Endodermal cell (in vitro differentiated cells): ENCODE measurements around the gene C2CD5. TPM values are rescaled to one million over a fixed set of nuclear protein-coding genes. Genes with fewer than 3 reads are reported as not detected.

Source experiments
- DNase-seq: peaks from one replicate; pipeline ENCODE4 v3.0.0-alpha.2; 2017
- H3K27ac ChIP-seq: 2 replicates; pipeline ENCODE4 v1.5.1; 2013; ENCODE audit warnings: mild to moderate bottlenecking, low read depth, low read length, moderate library complexity
- H3K27me3 ChIP-seq: 2 replicates; pipeline ENCODE4 v1.6.1; 2013; ENCODE audit warnings: mild to moderate bottlenecking, low read length, moderate library complexity; ENCODE audit not compliant: insufficient read depth, control insufficient read depth, poor library complexity, severe bottlenecking
- H3K36me3 ChIP-seq: 2 replicates; pipeline ENCODE4 v1.7.0; 2013; ENCODE audit warnings: mild to moderate bottlenecking, low read length, moderate library complexity; ENCODE audit not compliant: control insufficient read depth, insufficient read depth
- H3K4me1 ChIP-seq: one replicate; pipeline ENCODE4 v1.7.0; 2013; ENCODE audit warnings: low read length; ENCODE audit not compliant: control insufficient read depth, insufficient read depth
- H3K4me3 ChIP-seq: 2 replicates; pipeline ENCODE4 v1.5.1; 2013; ENCODE audit warnings: mild to moderate bottlenecking, low read length, moderate library complexity
- H3K9ac ChIP-seq: 2 replicates; pipeline ENCODE4 v1.6.1; 2013; ENCODE audit warnings: mild to moderate bottlenecking, low read length, moderate library complexity; ENCODE audit not compliant: poor library complexity, severe bottlenecking; ENCODE audit errors: extremely low read depth
- H3K9me3 ChIP-seq: 2 replicates; pipeline ENCODE4 v1.6.1; 2013; ENCODE audit warnings: mild to moderate bottlenecking, low read length, moderate library complexity; ENCODE audit not compliant: control insufficient read depth
- H3K27ac Mint-ChIP-seq: 2 replicates; pipeline ENCODE4 v1.8.0; 2020; ENCODE audit warnings: mixed read lengths
- H3K27me3 Mint-ChIP-seq: 2 replicates; pipeline ENCODE4 v1.8.0; 2021; ENCODE audit warnings: mild to moderate bottlenecking, mixed read lengths; ENCODE audit not compliant: insufficient read depth
- H3K36me3 Mint-ChIP-seq: 2 replicates; pipeline ENCODE4 v1.8.0; 2020; ENCODE audit warnings: low read depth, mixed read lengths
- H3K4me1 Mint-ChIP-seq: 2 replicates; pipeline ENCODE4 v1.8.0; 2020; ENCODE audit warnings: mixed read lengths
- H3K4me3 Mint-ChIP-seq: 2 replicates; pipeline ENCODE4 v1.8.0; 2020; ENCODE audit warnings: mild to moderate bottlenecking, moderate library complexity, mixed read lengths
- H3K9me3 Mint-ChIP-seq: 2 replicates; pipeline ENCODE4 v1.8.0; 2020; ENCODE audit warnings: mild to moderate bottlenecking, mixed read lengths
- WGBS, 2 experiments: methylation state at CpG; one replicate each; pipeline versions ENCODE4 v1.1.5 to v1.1.7; 2013; ENCODE audit warnings: missing lambda C conversion rate in 2 of 2, mixed read lengths in 1 of 2; ENCODE audit not compliant: insufficient coverage in 1 of 2, insufficient read length in 1 of 2; 5-methylcytosine and 5-hydroxymethylcytosine counted together
- total RNA-seq, 2 donors: library from RNA; stranded (reverse); fragmentation: NEBNext Ultra II Directional in 1 of 2; extraction: Animal tissue kit (Norgen Biotek cat#: 25700) in 1 of 2; gene quantifications; 2 replicates in 1 of 2; 3 replicates in 1 of 2; pipeline ENCODE4 v1.2.1, GENCODE V29; 2021
- TF ChIP-seq, protein P1 (sequence below): fragments of 200-600 bp; sonication (generic); conservative IDR thresholded peaks from 2 replicates; pipeline ENCODE4 v1.5.0; 2021; ENCODE audit warnings: antibody characterized with exemption, mild to moderate bottlenecking

The C2CD5 gene
- total RNA-seq, 2 donors from 2014 or later, result 29.2 to 59.8 TPM

DNA sequence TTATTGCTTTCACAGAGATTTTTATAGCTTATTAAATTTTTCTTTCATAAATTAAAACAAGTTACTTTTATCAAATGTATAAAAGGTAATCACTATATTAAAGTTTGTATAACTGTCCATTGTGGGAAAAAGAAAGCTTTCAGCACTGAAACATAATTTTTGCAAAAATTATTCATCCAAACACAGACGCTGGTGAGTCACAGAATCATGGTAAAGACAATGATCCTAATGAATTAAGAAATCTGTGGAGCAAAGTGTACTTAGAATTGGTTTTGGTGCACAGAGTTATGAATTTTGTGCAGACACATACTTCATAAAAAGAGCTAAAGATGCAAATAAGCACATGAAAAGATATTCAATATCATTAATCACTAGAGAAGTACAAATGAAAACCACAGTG is 31.7 kb upstream of the C2CD5 start:
- no peak overlapping the region for H3K27ac ChIP-seq
- no peak for DNase-seq
- H3K9me3 ChIP-seq, result no peaks in the 10 kb centered on the region
- Mint-ChIP-seq H3K36me3 (no peaks in the 10 kb centered on the region), H3K27me3 (no peaks in the 10 kb centered on the region), H3K4me1 (no peaks in the 10 kb centered on the region), H3K4me3 (no peak overlapping the region), H3K27ac (no peak overlapping the region), H3K9me3 (peaks cover 14% of the 10 kb centered on the region)
- no peak overlapping the region for H3K9ac ChIP-seq
- H3K4me3 ChIP-seq, result no peak overlapping the region
- H3K36me3 ChIP-seq, result no peaks in the 10 kb centered on the region
- H3K27me3 ChIP-seq, result no peaks in the 10 kb centered on the region
- TF ChIP-seq, protein P1, sequence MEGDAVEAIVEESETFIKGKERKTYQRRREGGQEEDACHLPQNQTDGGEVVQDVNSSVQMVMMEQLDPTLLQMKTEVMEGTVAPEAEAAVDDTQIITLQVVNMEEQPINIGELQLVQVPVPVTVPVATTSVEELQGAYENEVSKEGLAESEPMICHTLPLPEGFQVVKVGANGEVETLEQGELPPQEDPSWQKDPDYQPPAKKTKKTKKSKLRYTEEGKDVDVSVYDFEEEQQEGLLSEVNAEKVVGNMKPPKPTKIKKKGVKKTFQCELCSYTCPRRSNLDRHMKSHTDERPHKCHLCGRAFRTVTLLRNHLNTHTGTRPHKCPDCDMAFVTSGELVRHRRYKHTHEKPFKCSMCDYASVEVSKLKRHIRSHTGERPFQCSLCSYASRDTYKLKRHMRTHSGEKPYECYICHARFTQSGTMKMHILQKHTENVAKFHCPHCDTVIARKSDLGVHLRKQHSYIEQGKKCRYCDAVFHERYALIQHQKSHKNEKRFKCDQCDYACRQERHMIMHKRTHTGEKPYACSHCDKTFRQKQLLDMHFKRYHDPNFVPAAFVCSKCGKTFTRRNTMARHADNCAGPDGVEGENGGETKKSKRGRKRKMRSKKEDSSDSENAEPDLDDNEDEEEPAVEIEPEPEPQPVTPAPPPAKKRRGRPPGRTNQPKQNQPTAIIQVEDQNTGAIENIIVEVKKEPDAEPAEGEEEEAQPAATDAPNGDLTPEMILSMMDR, result no peak
- H3K4me1 ChIP-seq, result no peaks in the 10 kb centered on the region
- 91% methylated on average over 1 of the region's 1 CpG; no CpG with 5 or more reads in 1 of the 2 experiments for WGBS, 2 experiments

DNA sequence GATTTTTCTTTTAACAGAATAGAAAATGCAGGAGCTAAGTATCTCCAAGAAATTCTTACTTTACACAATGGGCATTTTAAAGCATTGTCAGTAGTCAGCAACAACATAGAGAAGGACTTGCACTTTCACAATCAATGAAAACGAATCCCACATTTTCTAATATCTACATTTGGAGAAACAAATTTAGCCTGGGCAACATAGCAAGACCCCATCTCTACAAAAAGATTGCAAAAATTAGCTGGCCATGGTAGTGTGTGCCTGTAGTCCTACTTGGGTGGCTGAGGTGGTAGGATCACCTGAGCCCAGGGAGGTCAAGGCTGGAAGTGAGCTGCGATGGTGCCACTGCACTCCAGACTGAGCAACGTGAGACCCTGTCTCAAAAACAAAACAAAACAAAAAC is 30.6 kb upstream of the C2CD5 start:
- Mint-ChIP-seq H3K36me3 (no peaks in the 10 kb centered on the region), H3K9me3 (peaks cover 16% of the 10 kb centered on the region), H3K27ac (no peak overlapping the region), H3K4me1 (no peaks in the 10 kb centered on the region), H3K27me3 (no peaks in the 10 kb centered on the region), H3K4me3 (no peak overlapping the region)
- Histone ChIP-seq H3K27me3 (no peaks in the 10 kb centered on the region), H3K27ac (no peak overlapping the region), H3K9me3 (no peaks in the 10 kb centered on the region), H3K4me1 (no peaks in the 10 kb centered on the region), H3K4me3 (no peak overlapping the region), H3K9ac (no peak overlapping the region), H3K36me3 (no peaks in the 10 kb centered on the region)
- TF ChIP-seq, protein P1, result no peak
- no peak for DNase-seq
- WGBS, 2 experiments, result 70 to 97% methylated on average over 2 to 3 of the region's 3 CpGs

DNA sequence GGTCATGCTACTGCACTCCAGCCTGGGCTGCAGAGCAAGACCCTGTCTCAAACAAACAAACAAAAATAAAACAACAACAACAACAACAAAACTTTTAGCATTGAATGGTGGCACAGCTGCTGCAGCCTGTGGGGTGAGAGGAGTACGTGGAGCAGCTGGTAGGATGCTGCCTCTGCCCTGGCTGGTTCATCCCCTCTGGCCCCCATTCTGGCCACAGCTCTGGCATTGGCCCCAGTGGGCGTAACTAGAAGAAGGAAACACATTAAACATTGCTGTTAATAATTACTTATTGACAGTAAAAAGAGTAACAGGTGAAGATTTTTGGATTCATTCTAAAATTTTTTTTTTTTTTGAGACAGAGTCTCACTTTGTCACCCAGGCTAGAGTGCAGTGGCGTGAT is 28.8 kb upstream of the C2CD5 start:
- H3K27ac ChIP-seq, result no peak overlapping the region
- H3K4me3 ChIP-seq, result no peak overlapping the region
- no peaks in the 10 kb centered on the region for H3K9me3 ChIP-seq
- 84% methylated on average over 2 of the region's 3 CpGs; no CpG with 5 or more reads in 1 of the 2 experiments for WGBS, 2 experiments
- H3K36me3 ChIP-seq, result no peaks in the 10 kb centered on the region
- TF ChIP-seq, protein P1, result no peak
- H3K4me3 Mint-ChIP-seq, result no peak overlapping the region
- no peak overlapping the region for H3K9ac ChIP-seq
- H3K4me1 Mint-ChIP-seq, result no peaks in the 10 kb centered on the region
- H3K27me3 Mint-ChIP-seq, result no peaks in the 10 kb centered on the region
- H3K27me3 ChIP-seq, result no peaks in the 10 kb centered on the region
- no peak overlapping the region for H3K27ac Mint-ChIP-seq
- no peaks in the 10 kb centered on the region for H3K4me1 ChIP-seq
- no peaks in the 10 kb centered on the region for H3K36me3 Mint-ChIP-seq
- DNase-seq, result no peak
- H3K9me3 Mint-ChIP-seq, result peaks cover 20% of the 10 kb centered on the region
